ENCODE data around the gene ELMO3. TPM values are rescaled to one million over a fixed set of nuclear protein-coding genes. Genes with fewer than 3 reads are reported as not detected.
A peak's percentile ranks its signal among the peaks of the same experiment; 100 is the strongest.

ELMO3 gene
- total and polyA plus RNA-seq, 2 of the 13 experiments (the other 11 are each of a cell fraction or from before 2014, with no cell fraction given) = 2.6 to 4.0 TPM

- TF ChIP-seq DZIP1 (CRISPR knock-in tag; IDR thresholded peaks at IDR 0.05) = 0 out of 2 replicates have a peak, but pooled peaks have one; percentile 38
- TF ChIP-seq ZNF513 (CRISPR knock-in tag; conservative IDR thresholded peaks at IDR 0.05) = no peak
- peak; percentile 35; the same call in 1 of the 2 replicates for TF ChIP-seq GABPB1 (CRISPR knock-in tag; IDR thresholded peaks at IDR 0.05)
- 0 out of 2 replicates have a peak, but pooled peaks have one; percentile 59 for TF ChIP-seq ZNF672 (CRISPR knock-in tag; IDR thresholded peaks at IDR 0.05)
- TF ChIP-seq ZBTB38 (CRISPR knock-in tag; IDR thresholded peaks at IDR 0.05) = peak; percentile 36
- TF ChIP-seq CREBL2 (CRISPR knock-in tag; IDR thresholded peaks at IDR 0.05; ENCODE audit: borderline replicate concordance) = no peak
- no peak for TF ChIP-seq WIZ (CRISPR knock-in tag; IDR thresholded peaks at IDR 0.05)
- TF ChIP-seq CTCF (CRISPR knock-in tag; IDR thresholded peaks at IDR 0.05) = peak; percentile 38; the same call in 1 of the 2 replicates
- TF ChIP-seq ZNF263 (CRISPR knock-in tag; IDR thresholded peaks at IDR 0.05) = no peak
- no peak for TF ChIP-seq ZNF512B (CRISPR knock-in tag; IDR thresholded peaks at IDR 0.05; ENCODE audit: borderline replicate concordance)
- no peak for TF ChIP-seq SMAD3 (CRISPR knock-in tag; IDR thresholded peaks at IDR 0.05)
- TF ChIP-seq MTA3 (CRISPR knock-in tag; IDR thresholded peaks at IDR 0.05) = no peak
- 0 out of 2 replicates have a peak, but pooled peaks have one; percentile 94 for TF ChIP-seq FOXO4 (CRISPR knock-in tag; conservative IDR thresholded peaks at IDR 0.05)
- TF ChIP-seq NFIC (IDR thresholded peaks at IDR 0.05; ENCODE audit: low read length) = no peak
- peak; percentile 31; the same call in 1 of the 2 replicates for TF ChIP-seq ZNF430 (CRISPR knock-in tag; IDR thresholded peaks at IDR 0.05)
- no peak for TF ChIP-seq TCF7 (IDR thresholded peaks at IDR 0.05; ENCODE audit: low read depth)
- TF ChIP-seq ZNF83 (CRISPR knock-in tag; IDR thresholded peaks at IDR 0.05; ENCODE audit: borderline replicate concordance) = no peak
These were observed 11.4 kb downstream of the ELMO3 start (continued) for GRCh38 chr16:67210069-67210937.

All from HepG2 (cell line).